ENCODE data around the gene SCNM1.
A peak's percentile ranks its signal among the peaks of the same experiment; 100 is the strongest.
"Not testable (repeated sequence)": the region's sequence is repeated elsewhere in the genome, so short reads cannot be mapped to it uniquely, and the experiment has no call there.

SCNM1 gene

DNA sequence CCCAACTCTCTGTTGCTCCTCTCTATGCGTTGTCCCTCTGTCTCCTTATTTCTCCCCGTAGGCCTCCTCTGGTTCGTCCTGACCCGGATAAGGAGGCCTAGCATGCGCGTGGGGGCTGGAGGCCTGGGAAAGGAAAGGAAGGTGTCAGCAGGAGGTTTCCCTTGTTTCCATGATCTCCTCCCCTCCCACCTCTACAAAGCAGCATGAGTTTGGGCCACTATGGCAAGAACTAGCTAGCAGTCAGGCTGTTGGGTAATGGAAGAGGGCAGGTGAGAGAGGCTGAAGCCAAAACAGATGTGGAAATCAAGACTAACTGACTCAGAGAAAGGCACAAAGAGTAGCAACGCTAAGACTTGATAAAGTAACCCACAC is 18.8 kb upstream of the SCNM1 start:
- no peak for DNase-seq

DNA sequence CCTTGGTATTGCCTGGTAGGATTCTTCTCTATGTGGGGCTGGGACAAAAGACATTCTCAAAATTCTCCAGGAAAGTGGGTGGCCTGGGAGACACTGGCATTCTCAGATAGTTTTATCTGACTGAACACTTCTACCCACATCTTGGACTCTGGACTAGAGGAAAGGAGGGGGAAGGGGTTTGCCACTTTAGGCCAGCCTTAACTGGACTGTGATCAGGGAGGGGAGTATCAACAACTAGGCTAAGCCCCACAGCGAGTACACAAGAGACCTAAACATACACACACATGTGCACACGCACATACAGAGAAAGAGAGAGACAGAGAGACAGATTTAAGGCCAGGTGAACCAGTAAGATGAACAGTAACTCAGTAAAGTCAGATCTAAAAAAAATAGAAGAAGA is 18.3 kb upstream of the SCNM1 start:
- DNase-seq, result peak; percentile 59

DNA sequence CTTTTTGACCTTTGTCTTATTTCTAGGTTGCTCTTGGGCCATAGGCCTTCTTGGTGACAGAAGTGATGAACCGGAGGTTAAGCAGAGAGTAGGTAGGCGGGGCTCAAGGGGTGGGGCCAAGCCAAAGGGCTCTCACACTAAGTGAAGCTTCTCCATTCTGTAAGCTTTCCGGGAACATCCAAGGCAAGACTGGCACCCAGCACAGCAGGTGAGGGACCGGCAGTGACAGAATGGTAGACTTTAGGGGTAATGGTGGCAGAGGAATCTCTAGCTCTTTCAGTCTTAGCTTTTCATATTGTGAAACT is 9.5 kb upstream of the SCNM1 start, which contains the start of gene TNFAIP8L2:
Gene TNFAIP8L2, plus strand, starts transcription at position 135 of the 305 bp plus-strand sequence. CDS start 2,049 bp downstream, outside the sequence.
- peak; percentile 90 for DNase-seq

DNA sequence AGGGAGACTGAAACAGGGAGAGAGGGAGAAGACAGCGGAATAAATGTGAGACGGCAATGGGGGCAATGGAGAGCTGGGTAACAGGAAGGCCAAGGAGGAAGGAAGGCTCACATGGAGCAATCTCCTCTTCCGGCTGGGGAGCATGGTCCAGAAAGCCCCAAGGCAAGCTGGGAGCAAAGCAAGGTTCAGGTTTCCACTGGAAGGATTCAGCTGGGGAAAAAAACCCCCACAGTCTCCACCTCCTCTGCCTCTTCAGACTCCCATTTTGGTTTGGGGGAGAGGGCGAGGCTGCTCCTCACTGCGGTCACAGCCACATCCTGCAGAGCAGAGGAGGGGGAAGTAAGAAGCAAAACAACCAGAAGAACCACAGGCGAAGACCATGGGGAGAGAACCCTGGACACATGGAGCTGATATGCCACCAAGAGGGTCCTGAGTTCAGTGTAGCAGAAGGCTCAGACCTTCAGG is 8.8 kb upstream of the SCNM1 start:
- peak; percentile 91 for DNase-seq

DNA sequence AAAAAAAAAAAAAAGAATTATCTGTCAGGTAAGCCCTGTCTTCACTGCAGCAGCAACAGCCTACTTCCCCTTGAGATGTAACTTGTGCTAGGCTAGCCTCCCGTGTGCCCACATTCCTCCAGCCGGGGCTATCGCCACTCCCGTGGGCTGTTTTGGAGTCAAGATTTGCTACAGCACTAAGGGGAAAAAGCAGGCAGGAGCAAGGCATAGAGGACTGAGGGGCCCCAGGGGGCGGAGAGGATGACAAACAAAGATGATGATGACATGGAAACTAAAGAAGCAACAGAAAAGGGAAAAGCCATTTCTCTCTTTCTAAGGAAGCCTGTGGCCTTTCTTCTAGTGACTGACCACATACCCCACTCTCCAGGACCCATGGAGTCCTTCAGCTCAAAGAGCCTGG is 7.6 kb upstream of the SCNM1 start:
- no peak for DNase-seq

DNA sequence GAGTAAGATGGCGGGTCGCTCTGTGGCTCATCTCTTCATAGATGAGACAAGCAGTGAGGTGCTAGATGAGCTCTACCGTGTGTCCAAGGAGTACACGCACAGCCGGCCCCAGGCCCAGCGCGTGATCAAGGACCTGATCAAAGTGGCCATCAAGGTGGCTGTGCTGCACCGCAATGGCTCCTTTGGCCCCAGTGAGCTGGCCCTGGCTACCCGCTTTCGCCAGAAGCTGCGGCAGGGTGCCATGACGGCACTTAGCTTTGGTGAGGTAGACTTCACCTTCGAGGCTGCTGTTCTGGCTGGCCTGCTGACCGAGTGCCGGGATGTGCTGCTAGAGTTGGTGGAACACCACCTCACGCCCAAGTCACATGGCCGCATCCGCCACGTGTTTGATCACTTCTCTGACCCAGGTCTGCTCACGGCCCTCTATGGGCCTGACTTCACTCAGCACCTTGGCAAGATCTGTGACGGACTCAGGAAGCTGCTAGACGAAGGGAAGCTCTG is 7.1 kb upstream of the SCNM1 start:
- DNase-seq, result no peak

DNA sequence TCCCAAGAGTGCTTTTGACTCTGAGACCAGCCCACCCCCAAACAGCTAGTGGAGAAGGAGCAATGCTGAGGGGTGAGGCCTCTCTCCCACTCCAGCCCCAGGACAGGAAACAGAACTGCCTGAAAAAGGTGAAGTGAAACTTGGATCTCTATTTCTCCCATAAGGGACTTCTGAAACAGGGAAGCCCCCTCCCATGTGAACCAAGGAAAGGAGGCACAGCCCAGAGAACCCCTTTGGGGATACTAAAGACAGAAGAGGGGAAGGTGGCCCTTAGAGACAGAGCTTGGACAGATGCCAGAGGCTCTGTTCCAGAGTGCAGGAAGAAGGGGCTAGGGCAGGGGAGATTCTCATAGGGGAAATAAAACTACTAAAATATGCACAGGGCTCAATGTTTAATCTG is 6.6 kb upstream of the SCNM1 start:
- DNase-seq, result no peak

DNA sequence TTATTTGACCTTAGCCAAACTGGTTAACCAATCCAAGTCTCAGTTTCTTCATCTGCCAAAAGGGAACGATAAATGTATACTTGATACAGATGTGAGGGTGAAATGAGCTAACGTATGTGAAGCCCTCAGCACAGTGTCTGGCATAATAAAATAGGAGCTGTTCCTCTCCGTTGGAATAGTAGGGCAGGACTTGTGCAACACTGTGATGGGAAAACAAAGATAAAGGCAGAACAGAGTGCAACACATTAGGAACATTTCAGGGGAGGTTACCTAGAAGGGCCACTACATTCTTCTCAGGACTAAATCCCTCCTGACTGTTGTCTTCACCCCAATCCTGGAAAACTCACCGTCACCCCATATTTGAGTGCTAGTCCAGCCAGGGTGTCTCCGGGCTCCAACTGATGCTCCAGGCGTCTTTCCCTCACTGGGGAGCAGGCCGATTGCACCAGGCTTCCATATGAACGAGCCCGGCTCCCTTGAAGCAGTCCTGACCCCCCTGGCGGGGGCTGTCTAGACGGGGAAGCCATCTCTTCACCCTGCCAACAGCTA is 1.1 kb upstream of the SCNM1 start:
- no peak for DNase-seq

DNA sequence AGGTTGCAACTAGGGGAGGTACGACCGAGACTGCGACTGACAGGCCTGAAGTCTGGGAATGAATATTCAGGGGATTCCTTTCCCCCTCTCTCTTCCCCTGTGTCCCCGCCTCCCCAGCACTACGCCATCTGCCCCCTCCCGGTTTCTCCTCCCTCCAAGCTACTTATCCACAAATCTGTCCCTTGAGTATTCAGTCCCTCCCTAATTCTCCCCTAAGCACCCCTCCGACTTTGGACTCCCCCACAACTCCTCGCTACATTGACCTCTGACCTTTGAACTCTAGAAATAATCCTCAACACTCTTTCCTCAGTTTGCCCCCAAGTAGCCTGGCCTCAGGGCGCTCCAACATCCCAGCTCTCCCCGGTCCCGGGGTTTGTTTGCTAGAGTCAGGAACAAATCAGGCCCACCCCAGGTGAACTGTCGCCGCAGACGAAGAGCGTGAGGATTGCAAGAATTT is 635 bp upstream of the SCNM1 start:
- no peak for DNase-seq

DNA sequence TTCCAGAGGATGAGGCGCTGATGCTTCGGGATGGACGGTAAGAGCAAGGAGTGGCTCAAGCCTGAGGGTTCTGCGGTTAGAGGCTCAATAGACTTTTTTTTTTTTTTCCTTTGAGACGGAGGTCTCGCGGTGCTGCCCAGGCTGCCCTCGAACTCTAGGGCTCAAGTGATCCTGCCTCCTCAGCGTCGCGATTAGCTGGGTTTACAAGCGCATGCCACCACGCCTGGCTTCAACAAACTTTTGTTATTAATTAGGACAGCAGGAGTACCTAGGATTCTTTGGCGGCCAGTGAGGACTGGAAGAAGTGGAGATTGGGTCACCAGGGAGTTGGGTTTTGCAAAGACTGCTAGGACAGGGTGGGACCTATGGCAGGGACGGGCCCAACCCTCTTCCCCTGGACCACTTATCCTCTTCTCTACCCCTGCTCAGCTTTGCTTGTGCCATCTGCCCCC is 587 bp downstream of the SCNM1 start:
- peak; percentile 76 for DNase-seq

DNA sequence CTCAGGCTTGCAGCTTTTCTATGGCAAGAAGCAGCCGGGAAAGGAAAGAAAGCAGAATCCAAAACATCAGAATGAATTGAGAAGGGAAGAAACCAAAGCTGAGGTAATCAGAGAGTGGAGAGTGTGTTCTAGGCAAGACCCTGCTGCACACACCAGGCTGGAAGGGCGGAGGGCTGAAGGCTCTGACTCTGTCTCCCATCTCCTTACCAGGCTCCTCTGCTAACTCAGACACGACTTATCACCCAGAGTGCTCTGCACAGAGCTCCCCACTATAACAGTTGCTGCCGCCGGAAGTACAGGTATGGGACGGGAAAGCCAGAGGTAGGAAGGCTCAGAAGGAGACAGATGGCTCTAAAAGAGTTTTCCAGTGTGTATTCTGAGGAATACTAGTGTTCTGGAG is 1.2 kb downstream of the SCNM1 start:
- no peak for DNase-seq

DNA sequence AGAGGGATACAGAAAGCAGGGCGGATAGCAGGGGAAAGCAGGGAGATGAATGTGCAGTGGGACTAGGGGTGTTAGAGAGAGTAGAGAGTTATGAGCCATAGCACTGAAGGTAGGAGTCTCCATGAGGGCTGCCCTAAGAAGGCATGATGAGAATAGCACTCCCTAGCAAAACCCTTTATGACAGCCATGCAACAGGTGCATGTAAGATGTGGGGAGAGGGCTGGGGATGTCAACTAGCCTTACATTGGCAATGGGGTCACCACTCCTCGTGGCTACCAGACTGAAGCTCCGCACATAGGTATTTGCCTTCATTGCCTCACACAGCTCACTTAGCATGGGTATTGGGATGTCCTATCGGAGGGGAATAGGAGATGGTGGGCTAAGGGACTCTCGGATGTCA is 5.2 kb downstream of the SCNM1 start:
- DNase-seq, result no peak

DNA sequence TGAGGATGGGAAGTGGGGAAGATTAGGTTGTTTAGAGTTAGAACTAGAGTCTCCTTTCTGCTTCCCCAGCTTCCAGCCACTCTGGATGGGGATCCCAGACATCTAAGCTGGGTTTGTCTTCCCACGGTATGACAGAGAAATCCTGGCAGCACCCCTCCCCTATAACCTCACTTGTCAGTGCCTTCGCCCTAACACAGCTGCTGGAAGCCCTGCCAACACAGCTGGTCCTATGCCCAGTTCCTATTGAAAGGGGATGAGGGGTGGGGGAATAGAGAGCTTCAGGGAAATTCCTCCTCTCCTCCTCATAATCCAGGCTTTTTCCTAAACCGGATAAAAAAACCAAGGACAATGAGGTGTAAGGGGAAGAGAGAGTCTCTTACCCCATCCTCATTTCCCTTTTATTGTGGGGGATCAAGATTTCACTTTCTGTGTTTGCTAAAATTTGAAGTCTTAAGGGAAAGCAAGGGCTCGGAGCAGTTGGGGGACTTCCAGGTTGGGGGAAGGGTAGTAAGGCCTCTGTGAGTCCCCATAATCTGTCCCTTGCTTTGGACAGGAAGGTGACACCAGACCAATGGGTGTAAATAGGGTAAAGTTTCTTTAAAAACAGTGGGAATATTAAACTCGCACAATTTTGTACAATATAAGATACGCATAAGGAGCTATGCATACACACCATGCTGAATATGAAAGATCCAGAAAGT is 9.2 kb downstream of the SCNM1 start:
- no peak for DNase-seq

DNA sequence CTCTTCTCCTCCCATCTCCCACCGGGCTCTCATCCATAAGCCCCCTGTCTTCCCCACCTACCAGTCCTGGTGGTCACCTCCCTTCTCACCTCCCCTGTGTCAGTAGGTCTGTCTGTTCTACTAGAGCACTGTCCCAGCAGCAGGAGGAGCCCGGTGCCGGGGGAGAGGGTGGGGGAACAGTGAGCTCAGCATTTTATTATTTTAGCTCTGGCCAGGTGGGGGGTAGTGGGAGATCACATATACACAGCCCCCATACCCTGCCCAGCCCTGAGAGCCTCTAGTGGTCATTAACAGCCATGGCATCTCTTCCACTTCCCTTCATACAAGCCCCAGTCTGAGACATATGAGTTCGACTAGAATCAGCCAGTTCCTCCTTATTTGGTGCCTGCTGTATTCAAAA is 9.9 kb downstream of the SCNM1 start, which contains the start of gene TMOD4:
Gene TMOD4, minus strand, starts transcription at position 119 of the 400 bp plus-strand sequence. CDS start 1,106 bp downstream, outside the sequence.
- peak; percentile 52 for DNase-seq

DNA sequence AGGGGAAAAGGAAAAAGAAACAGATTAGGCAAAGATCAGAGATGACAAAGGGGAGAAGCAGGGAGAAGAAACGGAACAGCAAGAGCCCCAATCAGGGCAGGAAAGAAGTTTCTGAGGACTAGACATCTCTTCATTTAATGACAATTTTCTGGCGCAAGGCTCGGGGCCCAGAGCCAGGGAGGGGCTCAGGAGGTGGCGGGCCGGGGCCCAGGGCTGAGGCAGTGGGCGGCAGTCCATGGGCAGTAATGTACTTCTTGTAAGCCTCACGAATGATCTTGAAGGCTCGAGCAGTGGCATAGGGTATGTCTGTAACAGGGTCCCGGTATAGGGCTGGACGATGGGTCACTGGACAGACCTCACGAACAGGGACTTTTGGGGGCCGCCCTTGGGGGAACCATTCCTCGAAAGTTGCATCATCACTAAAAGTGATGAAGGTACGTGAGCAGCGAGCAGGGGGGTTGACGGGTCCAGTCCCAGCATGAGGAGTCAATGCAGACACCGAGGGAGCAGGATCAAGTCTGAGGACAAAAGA is 10.6 kb downstream of the SCNM1 start:
- DNase-seq, result no peak

DNA sequence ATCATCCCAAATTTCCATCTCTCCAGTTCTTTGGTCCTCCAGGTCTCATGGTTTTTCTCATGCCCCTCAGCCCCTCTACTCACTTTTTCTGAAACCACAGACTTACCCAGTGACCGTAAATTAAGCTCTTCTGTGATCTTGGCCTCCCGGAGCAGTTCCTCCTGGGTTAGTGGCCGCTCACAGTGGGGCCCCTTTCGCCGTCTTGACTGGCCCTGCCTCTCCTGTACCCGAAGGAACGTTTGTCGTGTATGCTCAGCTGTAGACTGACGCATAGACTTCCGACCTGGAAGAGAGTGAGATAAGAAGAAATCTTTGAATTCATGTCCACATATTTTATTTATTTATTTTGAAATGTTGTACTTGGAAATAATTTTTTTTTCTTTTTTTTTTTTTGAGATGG is 18.3 kb downstream of the SCNM1 start:
- DNase-seq, result no peak

DNA sequence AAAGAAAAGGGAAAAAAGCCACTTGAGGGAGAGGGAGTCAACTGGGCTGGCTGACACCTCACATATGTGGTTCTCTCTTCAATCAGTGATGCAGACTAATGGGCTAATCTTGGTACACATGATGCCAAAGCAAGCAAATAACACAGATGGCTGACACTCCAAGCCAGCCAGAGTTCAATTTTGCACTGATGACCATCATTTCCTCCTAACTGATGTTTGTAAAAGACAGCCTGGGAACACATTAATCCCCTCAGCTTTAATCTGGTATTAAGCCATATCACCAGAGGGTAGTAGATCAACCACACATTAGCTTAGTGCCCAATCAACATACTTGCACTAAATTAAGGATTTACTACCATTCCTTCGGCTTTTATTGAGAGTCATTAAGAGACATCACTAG is 21.3 kb downstream of the SCNM1 start:
- DNase-seq, result no peak

DNA sequence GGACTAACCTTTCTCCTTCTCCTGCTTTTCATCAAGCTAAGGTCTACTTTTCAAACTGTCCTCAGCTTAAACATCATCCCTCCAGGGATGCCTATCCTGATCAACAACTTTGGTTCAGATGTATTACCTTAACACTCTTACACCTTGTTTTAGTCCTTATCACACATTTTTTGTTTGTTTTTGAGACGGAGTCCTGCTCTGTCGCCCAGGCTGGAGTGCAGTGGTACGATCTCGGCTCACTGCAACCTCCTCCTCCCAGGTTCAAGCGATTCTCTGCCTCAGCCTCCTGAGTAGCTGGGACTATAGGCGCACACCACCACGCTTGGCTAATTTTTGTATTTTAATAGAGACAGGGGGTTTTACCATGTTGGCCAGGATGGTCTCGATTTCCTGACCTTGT is 22.7 kb downstream of the SCNM1 start:
- DNase-seq, result not testable (repeated sequence)

DNA sequence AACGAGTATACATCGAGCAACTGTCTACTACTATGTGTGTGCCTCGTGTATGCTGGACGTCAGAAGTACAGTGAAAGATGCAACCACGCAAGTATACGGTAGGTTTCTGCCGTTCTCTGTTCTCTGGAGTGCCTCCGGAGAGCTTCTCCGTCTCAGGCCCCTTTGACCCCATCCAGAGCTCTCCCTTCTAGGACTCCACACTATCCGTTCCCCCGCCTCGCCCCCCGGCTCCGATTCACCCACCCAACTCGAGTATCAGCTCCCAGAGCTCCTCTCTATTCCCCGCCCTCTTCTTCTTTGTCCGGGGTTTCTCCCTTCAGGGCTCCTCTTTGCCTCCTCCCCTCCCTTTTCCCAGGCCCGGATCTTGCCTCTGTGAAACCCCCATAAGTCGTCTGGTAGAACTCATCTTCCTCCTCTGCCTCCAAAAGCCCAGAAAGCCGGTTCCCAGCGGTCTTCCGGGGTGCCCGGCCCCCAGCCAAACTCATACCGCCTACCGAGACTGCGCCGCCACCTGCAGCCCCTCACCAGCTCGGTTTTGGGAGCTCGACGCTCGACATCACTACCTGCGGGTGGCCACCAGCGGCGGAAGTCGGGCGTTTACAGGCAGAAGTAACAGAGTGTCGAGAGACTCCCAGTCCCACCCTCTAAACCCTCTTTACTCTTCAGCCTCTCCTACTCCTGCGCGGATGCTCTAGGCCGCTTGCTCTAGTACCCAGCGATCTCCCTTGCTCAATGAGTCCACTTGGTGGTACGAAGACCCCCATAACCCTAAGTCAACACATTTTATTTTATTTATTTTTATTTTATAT is 23.9 kb downstream of the SCNM1 start, which contains the start of gene VPS72:
Gene VPS72, minus strand, starts transcription at position 561 of the 809 bp plus-strand sequence. Its CDS starts 76 bp downstream, at position 485.
- peak; percentile 96 for DNase-seq

DNA sequence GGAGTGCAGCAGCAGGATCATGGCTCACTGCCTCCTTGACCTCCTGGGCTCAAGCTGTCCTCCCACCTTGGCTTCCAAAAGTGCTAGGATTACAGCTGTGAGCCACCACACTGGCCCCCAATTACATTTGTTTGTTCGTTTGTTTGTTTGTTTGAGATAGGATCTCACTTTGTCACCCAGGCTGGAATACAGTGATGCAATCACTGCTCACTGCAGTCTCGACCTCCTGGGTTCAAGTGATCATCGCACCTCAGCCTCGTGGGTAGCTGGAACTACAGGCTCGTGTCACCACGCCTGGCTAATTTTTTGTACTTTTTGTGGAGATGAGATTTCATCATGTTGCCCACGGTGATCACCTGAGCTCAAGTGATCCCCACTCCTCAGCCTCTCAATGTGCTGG is 26.1 kb downstream of the SCNM1 start:
- no peak for DNase-seq

DNA sequence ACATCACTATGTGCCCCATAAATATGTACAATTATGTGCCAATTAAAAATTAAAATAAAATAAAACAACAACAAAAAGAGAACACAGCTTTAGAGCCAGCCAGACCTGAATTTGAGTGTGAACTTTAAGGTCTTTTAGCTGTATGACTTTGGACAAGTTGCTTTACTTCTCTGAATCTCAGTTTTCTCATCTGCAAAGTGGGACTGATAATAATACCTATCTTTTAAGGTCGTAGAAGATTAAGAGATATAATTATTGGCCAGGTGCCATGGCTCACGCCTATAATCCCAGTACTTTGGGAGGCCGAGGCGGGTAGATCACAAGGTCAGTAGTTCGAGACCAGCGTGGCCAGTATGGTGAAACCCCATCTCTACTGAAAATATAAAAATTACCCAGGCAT is 27.4 kb downstream of the SCNM1 start:
- no peak for DNase-seq

DNA sequence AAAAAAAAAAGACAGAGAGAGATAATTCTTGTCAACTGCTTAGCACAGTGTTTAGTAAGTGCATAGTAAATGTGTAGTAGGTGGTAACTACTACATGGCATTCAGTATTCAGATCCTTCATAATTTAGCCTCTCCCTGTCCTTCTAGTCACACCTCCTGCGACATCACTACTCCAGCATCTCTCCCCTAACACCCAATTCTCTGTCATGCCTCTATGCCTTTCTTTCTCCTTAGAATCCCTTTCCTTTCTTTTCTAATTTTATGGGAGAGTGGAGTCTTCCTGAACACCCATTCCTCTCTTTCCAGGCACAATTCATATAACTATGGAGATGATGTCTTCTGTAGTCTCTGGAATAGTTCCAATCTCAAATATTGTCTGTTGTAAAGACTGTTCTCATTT is 27.9 kb downstream of the SCNM1 start:
- no peak for DNase-seq

DNA sequence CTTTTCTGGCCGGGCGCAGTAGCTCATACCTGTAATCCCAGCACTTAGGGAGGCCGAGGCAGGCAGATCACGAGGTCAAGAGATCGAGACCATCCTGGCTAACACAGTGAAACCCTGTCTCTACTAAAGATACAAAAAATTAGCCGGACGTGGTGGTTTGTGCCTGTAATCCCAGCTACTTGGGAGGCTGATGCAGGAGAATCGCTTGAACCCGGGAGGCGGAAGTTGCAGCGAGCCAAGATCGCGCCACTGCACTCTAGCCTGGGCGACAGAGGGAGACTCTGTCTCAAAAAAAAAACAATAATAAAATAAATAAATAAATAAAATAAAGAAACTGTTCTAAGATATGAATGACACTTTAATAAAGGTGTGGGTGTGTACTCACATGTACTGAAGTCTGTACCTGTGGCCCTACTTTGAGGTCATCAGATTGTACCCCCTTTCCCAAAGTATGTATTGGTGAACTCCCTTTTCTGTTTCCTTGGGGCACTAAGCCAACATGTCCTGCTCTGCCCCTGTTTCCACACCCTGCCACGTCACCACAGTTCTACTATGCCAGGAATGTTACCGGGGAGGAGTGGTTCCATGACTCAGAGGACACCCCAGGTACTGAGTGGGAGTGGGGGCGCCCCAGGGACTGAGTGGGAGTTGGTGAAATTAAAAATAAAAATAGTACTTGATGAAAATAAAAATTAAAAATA is 29.1 kb downstream of the SCNM1 start:
- DNase-seq, result not testable (repeated sequence)
